Measurements from ENCODE around the gene MYO1B.

The MYO1B gene

DNA sequence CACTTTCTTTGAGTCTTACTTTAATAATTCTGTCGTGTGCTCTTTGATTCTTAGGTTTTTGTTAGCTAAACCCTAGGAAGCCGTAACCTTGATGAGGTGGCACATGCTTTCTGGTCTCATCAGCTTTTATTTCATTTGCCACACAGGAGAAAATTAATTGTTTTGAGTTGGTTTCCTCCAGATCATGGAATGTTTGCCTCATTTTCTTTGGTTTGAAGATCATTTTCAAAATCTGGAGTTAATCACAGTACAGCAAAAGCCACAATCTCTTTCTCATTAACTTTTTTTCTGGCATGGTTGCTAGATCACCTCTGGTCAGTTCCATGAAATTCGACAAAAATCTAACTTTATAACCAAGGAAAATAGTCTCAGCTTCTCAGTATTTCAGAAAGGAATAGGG lies 182.9 kb downstream of the MYO1B start:
- in situ Hi-C loops (cut with MboI; ENCODE audit: low pct_unique_long_range_greater_than_20kb, low sequenced_read_pairs, unreplicated experiment) = no loop called here
- TF ChIP-seq, protein P1, sequence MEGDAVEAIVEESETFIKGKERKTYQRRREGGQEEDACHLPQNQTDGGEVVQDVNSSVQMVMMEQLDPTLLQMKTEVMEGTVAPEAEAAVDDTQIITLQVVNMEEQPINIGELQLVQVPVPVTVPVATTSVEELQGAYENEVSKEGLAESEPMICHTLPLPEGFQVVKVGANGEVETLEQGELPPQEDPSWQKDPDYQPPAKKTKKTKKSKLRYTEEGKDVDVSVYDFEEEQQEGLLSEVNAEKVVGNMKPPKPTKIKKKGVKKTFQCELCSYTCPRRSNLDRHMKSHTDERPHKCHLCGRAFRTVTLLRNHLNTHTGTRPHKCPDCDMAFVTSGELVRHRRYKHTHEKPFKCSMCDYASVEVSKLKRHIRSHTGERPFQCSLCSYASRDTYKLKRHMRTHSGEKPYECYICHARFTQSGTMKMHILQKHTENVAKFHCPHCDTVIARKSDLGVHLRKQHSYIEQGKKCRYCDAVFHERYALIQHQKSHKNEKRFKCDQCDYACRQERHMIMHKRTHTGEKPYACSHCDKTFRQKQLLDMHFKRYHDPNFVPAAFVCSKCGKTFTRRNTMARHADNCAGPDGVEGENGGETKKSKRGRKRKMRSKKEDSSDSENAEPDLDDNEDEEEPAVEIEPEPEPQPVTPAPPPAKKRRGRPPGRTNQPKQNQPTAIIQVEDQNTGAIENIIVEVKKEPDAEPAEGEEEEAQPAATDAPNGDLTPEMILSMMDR (IDR thresholded peaks at IDR 0.05; ENCODE audit: extremely low read depth, insufficient read depth, missing control alignments) = no peak

DNA sequence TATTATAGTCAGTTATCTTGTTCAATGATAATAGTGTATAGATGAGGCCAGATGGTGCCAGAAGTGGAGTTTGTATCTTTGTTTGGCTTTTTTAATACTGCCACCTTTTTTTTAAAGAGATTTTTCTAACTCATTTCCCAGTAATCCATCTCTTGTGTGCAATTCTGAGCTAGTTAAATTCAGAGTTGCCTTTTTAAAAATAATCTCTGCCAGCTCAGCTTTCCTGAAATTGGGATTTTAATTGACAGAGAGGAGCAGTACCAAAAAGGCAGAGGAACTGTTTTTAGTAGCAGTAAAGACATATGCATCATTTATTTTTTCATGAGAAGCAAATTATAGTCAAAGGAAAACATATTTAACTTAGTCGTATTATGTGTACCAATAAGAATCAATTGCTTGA lies 185.3 kb downstream of the MYO1B start:
- TF ChIP-seq, protein P1 (IDR thresholded peaks at IDR 0.05; ENCODE audit: extremely low read depth, insufficient read depth, missing control alignments) = no peak
- no peak for DNase-seq (ENCODE audit: low spot score)
- in situ Hi-C loops (cut with MboI; ENCODE audit: low pct_unique_long_range_greater_than_20kb, low sequenced_read_pairs, unreplicated experiment) = no loop called here

More for the DNA sequence above, 182.9 kb downstream of the MYO1B start:
- no peak for DNase-seq (ENCODE audit: low spot score)

DNA sequence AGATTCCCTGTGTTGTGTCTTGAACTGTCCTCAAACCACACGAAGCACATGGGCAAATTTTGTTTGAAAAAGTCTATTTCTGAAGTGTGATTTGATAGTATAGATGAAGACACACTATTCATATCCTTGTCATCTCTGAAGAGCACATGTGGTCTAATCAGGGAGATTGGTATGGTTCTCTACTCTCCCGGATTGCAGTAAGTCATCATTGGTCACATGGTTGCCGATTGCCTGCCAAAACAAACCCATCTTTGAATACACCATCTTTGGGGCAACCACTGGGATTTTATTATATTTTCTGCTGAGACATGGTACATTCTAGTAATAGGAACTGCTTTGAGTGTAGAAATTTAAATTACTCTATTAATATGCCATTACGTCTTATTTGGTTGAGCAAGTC lies 186.9 kb downstream of the MYO1B start:
- DNase-seq (ENCODE audit: low spot score) = no peak
- in situ Hi-C loops (cut with MboI; ENCODE audit: low pct_unique_long_range_greater_than_20kb, low sequenced_read_pairs, unreplicated experiment) = no loop called here
- TF ChIP-seq, protein P1 (IDR thresholded peaks at IDR 0.05; ENCODE audit: extremely low read depth, insufficient read depth, missing control alignments) = no peak

DNA sequence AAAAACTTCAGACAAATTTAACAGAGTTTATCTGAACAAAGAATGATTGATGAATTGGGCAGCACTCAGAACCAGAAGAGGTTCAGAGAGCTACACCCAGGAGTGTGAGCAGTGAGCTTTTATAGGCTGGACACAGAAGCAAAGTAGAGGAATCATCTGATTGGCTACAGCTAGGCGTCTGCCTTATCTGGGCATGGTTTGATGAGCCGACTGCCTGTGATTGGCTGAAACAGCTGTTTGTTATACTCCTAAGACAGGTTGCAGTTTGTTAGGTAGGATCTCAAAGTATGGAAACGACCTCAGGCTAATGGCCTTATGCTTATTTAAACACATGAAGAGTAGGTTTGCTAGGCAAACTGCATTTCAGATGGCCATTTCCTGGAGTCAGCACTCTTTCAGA lies 188.9 kb downstream of the MYO1B start:
- in situ Hi-C loops (cut with MboI; ENCODE audit: low pct_unique_long_range_greater_than_20kb, low sequenced_read_pairs, unreplicated experiment) = no loop called here
- no peak for DNase-seq (ENCODE audit: low spot score)
- TF ChIP-seq, protein P1 (IDR thresholded peaks at IDR 0.05; ENCODE audit: extremely low read depth, insufficient read depth, missing control alignments) = no peak

DNA sequence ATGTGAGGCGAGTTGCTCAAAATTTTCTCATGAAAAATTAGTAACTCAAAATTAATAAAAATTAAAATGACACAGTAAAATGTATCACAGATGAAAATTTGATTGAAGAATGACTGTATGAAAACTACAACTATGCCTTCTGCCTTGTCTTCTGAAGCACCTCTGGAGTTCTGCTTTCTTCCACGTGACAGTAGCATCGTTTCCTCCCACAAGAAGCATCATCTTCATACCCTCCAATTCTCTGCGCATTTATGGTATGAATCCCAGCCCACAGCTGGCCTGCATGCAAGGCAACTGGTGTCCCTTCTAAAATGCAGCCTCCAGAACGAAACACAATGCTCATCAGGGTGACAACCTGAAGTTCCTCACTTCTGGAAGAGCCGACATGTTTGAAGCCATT lies 189.9 kb downstream of the MYO1B start:
- TF ChIP-seq, protein P1 (IDR thresholded peaks at IDR 0.05; ENCODE audit: extremely low read depth, insufficient read depth, missing control alignments) = no peak
- no peak for DNase-seq (ENCODE audit: low spot score)
- in situ Hi-C loops (cut with MboI; ENCODE audit: low pct_unique_long_range_greater_than_20kb, low sequenced_read_pairs, unreplicated experiment) = no loop called here

DNA sequence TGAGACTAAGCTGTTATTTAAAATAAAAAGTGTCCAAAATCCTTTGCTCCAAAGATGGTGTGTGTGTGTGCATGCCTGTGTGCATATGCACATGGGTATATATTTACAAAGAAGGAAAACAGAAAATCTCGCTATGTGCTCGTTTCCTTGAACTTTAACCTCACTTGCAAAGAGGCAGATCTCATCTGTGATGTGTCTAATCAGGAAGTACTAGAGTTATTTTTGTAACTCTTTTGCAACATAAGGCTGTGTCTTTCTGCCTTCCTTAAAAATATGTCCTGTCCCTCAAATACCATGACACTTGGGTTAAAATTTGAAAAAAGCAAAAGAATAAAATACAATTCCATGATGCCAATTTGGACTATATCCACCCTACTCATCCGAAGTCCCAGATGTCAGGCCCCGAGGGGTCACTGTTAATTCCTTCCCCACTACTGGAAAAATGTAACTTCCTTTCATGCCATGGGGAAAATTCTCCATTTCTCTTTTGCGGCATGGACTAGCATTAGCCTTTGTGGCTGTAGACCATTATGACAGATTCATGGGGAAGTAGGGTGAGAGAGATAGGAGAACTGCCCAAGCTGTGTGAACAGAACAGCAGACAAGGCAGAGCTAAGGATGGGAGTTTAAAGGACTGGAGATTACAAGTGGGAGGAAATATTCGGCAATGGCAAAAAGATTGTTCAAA lies 191.3 kb downstream of the MYO1B start:
- DNase-seq (ENCODE audit: low spot score) = no peak
- in situ Hi-C loops (cut with MboI; ENCODE audit: low pct_unique_long_range_greater_than_20kb, low sequenced_read_pairs, unreplicated experiment) = no loop called here
- TF ChIP-seq, protein P1 (IDR thresholded peaks at IDR 0.05; ENCODE audit: extremely low read depth, insufficient read depth, missing control alignments) = no peak
